Spleen (tissue), 7 donors: ENCODE measurements around the gene ZMPSTE24.

Experiments used
- CTCF ChIP-seq, 11 experiments: fragments of 200-600 bp in 7 of 11; fragments of 450-650 bp in 4 of 11; sonication (generic) in 4 of 11; IDR thresholded peaks in 8 of 11; conservative IDR thresholded peaks in 3 of 11; 1 replicate in 7 of 11; 2 replicates in 4 of 11; pipeline versions ENCODE4 v1.4.0 to v1.8.0; 2016 to 2021; ENCODE audit warnings: antibody characterized with exemption in 11 of 11, inconsistent platforms in 4 of 11, mild to moderate bottlenecking in 1 of 11
- POLR2A ChIP-seq, 3 donors: fragments of 450-650 bp; IDR thresholded peaks; one replicate each; pipeline ENCODE4 v1.5.1; 2017; ENCODE audit warnings: antibody characterized with exemption in 3 of 3, mild to moderate bottlenecking in 1 of 3
- POLR2AphosphoS5 ChIP-seq, 3 donors: sonication (generic); formaldehyde crosslinking; IDR thresholded peaks; one replicate each; pipeline ENCODE4 v1.5.1; 2017; ENCODE audit warnings: antibody characterized with exemption in 3 of 3
- donor health status: DM: no; HTN: no; CAD: no; lungs with moderate emphysema.
- donor health status: DM: no; HTN: no; CAD: no.
- donor health status: DM: no; HTN: no; CAD: no.

GRCh38 chr1:40232444-40232843 lies 25.6 kb upstream of the ZMPSTE24 start:
- TF ChIP-seq CTCF (IDR thresholded peaks at IDR 0.05 in 8 of 11, conservative IDR thresholded peaks at IDR 0.05 in 3 of 11): no peak
- no peak for TF ChIP-seq POLR2A (IDR thresholded peaks at IDR 0.05)
- TF ChIP-seq POLR2AphosphoS5 (IDR thresholded peaks at IDR 0.05): no peak
